WTC11 (cell line): ENCODE measurements around the gene S1PR5.

Experiments used
- CTCF ChIP-seq: fragments of 200-600 bp; IDR thresholded peaks from 2 replicates; pipeline ENCODE4 v1.8.0; 2022; ENCODE audit warnings: antibody characterized with exemption
- ELF4 ChIP-seq: sonication (generic); formaldehyde crosslinking; IDR thresholded peaks from 2 replicates; pipeline ENCODE4 v1.8.1; 2022; ENCODE audit warnings: low read depth, mild to moderate bottlenecking, moderate library complexity, missing genetic modification reagents
- ESRRA ChIP-seq: sonication (generic); formaldehyde crosslinking; IDR thresholded peaks from 2 replicates; pipeline ENCODE4 v1.8.1; 2022; ENCODE audit warnings: mild to moderate bottlenecking, missing genetic modification reagents, borderline replicate concordance
- JUN ChIP-seq: sonication (generic); formaldehyde crosslinking; IDR thresholded peaks from 2 replicates; pipeline ENCODE4 v1.8.0; 2023; ENCODE audit warnings: mild to moderate bottlenecking, missing genetic modification reagents
- TP53 ChIP-seq: sonication (generic); formaldehyde crosslinking; IDR thresholded peaks from 2 replicates; pipeline ENCODE4 v1.8.1; 2023; ENCODE audit warnings: mild to moderate bottlenecking, missing genetic modification reagents
- USF2 ChIP-seq: sonication (generic); formaldehyde crosslinking; IDR thresholded peaks from 2 replicates; pipeline ENCODE4 v1.8.1; 2023; ENCODE audit warnings: mild to moderate bottlenecking, missing genetic modification reagents, moderate library complexity
- ZNF121 ChIP-seq: sonication (generic); formaldehyde crosslinking; IDR thresholded peaks from 2 replicates; pipeline ENCODE4 v1.8.0; 2023; ENCODE audit warnings: missing genetic modification reagents
- ZNF425 ChIP-seq: fragments of 250-450 bp; sonication (Bioruptor Pico); conservative IDR thresholded peaks from 2 replicates; pipeline ENCODE4 v1.9.0; 2021; ENCODE audit warnings: mild to moderate bottlenecking

GRCh38 chr19:10508707-10509106 is 8.5 kb downstream of the S1PR5 start:
- TF ChIP-seq CTCF = no peak
- TF ChIP-seq TP53 (CRISPR knock-in tag) = no peak
- TF ChIP-seq ESRRA (CRISPR knock-in tag) = no peak
- 0 out of 2 replicates have a peak, but pooled peaks have one; percentile 62 for TF ChIP-seq ZNF121
- no peak for TF ChIP-seq USF2 (CRISPR knock-in tag)
- no peak for TF ChIP-seq JUN (CRISPR knock-in tag)
- no peak for TF ChIP-seq ELF4 (CRISPR knock-in tag)
- TF ChIP-seq ZNF425 (CRISPR knock-in tag) = no peak
